Hindlimb muscle (tissue), 1 donor: ENCODE data around the gene EFCAB14. TPM values are rescaled to one million over a fixed set of nuclear protein-coding genes. Genes with fewer than 3 reads are reported as not detected.
"Not testable (repeated sequence)": the region's sequence is repeated elsewhere in the genome, so short reads cannot be mapped to it uniquely, and the experiment has no call there.

Experiments used
- DNase-seq: peaks from one replicate; pipeline ENCODE4 v3.0.0-alpha.2; 2013
- polyA plus RNA-seq: library from polyadenylated mRNA; unstranded; fragments of 120-200 nt; gene quantifications from one replicate; pipeline ENCODE4 v1.2.1, GENCODE V29; 2013; ENCODE audit not compliant: insufficient read length

Gene EFCAB14
- polyA plus RNA-seq, 1 donor: 95.7 TPM

DNA sequence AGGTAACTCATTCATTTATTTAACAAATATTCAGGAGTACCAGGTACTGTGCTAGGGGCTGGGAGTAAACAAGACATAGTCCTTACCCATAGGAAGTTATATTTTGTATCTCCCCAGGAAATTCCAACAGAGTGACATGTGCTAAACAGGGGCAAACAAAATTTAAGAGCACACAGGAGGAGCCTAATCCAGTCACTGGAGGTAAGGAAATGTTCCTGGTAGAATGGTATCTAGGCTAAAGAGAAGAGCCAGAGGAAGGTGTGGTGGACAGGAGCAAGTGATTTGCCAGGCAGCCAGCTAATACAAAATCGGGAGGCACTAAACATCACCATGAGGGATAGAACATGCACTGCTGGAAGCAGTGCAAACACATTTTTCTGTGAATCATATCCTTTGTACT, 36.9 kb downstream of the EFCAB14 start:
- no peak for DNase-seq

DNA sequence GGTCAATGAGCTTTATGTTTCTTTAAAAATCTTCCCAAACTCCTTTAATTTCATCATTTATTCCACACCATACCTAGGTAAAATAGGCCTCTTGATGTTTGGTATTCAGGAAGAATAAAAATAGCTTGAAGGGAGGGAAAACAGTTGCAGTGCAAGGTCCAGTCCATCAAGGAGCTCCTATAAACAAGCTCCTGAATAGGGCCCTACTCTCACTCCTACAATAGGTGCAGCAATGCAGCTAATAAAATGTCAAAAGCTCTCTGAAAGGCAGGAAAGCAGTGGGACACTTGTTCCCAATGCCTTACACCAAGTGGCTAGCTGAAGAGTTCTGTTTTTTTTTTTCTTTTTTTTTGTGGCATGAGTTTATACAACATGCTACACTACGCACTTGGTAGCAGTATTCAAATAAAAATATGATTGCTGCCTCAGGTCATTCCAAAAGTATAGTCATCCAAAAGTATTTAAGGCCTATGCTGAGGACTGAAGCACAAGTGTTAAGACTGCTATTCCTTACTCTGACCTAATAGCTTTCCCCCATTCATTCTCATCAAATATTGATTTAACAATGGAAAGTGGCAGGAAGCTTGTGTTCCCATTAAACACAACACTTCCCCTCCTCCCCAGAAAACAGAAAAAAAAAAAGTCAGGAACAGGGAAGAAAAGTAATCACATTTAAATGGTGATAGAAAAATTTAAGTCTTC, 37.4 kb downstream of the EFCAB14 start:
- DNase-seq: no peak

DNA sequence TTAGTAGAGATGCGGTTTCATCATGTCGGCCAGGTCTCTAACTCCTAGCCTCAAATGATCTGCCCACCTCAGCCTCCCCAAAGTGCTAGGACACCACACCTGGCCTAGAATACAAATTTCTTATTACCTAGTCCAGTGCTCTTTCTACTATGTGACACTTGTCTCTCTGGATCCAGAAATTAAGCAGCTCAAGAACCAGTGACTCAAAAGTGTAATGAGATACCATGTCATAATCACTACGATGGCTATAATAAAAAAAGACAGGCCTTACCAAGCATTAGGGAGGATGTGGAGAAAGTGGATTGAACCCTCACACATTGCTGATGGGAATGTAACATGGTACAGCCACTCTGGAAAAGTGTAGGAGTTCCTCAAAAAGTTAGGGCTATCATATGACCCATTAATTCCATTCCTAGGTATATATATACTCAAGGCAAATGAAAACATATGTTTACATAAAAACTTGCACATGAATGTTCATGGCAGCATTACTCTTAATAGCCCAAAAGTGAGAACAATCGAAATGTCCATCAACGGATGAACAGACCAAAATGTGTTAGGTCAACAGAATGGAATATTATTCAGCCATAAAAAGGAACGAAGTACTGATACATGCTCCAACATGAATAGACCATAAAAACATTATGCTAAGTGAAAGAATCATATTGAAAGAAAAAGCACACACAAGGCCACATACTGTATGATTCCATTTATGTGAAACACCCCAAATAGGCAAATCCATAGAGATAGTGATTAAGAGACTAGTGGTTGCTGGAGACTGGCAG, 38.9 kb downstream of the EFCAB14 start:
- DNase-seq: no peak

DNA sequence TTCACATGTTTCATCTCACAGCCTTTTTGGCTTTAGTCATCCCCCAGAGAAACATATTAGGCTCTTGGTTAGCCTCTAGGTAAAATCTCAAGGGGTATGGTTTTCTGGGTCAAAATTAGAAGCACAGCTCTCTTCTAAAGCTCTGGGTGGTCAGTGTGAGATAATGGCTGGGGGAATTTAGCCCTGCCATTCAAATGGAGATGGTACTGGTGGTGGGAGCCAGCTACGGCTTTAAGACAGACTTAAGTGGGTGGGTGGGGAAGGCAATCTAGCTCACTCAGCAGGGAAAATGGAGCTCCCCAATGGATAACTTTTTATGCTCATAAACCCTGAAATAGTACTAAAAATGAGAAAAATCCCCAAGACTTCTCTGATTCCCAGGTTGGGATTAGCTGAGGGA, 41.6 kb downstream of the EFCAB14 start:
- DNase-seq: no peak

DNA sequence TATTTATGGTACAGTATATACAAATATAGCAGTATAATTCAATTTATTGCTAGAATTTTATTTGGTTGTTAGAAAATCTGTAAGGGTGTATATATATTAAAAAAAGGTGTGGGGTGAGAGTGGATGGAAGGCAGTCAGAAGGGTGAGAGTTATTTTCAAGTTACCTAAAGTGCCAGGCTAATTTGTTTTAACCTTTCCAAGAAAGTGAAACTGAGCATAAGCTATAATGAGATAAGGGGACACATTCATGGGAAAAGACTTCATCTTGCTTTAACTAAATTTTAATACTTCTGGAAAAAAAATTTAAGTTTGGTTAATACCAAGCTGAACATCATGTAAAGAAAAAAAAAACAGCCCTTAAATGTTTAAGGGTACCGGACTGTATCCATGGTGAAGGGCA, 42.4 kb downstream of the EFCAB14 start:
- DNase-seq: no peak

DNA sequence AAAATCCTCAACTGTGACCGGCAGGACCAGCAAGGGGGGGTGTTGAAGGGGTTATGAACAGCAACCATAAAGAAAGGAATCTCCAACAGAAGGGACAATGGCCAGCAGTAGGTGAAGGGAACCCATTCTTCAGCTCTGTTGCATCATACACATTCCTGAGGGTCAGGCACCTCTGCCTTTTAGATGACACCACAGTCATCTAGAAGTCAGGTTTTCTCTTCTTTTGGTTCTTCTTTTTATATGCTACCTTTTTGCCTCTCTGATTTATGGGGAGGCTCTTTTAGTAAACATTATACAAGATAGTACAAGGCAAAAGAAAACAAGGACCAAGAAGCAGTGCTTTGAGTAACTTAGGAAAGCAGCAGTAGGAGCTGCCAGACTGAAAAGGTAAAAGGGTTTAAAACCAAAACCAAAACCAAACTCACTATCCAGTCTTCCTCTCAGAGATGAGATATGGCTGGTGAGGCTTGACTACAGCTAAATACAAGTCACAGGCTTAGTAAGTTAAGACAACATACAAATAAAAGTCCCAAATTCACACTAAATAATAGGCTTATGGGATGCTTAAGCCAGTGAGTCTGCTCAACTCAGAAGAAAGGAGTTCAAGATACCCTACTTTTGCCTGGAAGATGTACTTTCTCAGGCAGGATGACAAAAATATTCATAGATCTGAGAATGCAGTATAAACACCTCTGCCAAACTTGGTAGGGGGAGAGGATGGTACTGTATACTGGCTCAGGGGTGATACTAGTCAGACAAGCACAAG, 43.2 kb downstream of the EFCAB14 start:
- no peak for DNase-seq

DNA sequence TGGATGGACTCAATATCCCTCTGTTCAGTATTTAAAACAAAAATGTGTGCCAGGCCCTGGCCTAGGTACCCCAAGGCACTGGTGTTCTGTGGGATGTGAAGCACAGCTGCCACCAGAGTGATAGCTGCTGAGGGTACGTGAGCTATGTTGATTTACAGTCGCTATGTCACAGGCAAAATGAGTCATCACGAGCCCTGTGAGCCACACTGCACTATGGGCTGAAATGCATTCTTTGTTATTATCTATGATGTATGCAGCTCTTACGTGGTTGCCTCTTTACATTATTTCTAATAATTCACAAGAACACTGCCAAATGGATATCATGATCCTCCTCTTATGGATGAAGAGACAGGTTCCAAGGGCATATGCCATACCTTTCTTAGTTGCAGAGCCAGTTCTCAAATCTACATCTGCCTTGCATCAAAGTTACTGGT, 45.1 kb downstream of the EFCAB14 start:
- DNase-seq: no peak

DNA sequence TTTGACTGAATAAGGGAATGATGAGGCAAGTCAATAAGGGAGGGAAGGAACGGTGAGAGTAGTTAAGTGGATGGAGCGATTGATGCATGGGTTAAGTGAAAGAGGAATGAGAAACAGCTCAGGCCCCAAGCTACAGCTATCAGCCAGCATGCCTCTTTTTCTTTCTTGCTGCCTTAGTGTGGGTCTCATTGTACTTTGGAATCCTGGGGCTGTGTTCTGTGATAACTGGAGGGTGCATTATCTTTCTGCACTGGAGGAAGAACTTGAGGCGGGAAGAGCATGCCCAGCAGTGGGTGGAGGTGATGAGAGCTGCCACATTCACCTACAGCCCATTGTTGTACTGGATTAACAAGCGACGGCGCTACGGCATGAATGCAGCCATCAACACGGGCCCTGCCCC, 46.2 kb downstream of the EFCAB14 start:
- DNase-seq: no peak

DNA sequence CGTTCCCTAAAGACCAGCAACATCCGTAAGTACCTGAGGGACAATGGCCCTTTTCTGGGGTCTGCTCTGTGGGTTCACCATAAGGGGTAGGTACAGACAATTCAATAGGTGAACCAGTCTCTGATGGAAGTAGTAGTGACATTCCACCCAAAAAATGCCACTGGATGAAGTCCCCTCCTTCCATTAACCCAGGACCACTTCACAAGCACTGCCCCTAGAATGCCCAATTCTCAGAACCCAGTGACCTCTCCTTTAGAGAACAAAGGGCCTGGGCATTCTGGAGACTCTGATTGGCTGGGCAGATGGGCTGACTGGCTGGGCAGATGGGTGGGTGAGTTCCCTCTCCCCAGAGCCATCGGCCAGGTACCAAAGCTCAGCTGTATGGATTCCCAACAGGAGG, 47.4 kb downstream of the EFCAB14 start, which contains the start of gene TEX38:
Gene TEX38 (plus strand): TSS at position 301 of the 400 bp plus-strand sequence. CDS start 81 bp downstream, at position 382.
- no peak for DNase-seq

DNA sequence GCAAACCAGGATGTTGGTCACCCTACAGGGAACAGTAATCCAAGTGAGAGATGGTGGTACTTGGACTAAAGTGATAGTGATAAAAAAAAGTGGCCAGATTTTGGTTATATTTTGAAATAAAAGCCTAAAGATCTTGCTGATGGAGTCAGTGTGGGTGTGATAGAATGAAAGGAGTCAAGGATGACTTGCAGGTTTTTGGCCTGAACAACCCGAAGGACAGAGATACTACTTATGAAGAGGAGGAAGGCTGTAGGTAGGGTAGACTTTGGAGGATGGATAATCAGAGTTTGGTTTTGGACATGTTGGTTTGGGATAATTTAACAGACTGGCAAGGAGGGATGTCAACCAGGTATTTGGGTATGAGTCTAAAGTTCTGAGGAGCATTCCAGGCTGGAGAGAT, 48.8 kb downstream of the EFCAB14 start:
- no peak for DNase-seq

DNA sequence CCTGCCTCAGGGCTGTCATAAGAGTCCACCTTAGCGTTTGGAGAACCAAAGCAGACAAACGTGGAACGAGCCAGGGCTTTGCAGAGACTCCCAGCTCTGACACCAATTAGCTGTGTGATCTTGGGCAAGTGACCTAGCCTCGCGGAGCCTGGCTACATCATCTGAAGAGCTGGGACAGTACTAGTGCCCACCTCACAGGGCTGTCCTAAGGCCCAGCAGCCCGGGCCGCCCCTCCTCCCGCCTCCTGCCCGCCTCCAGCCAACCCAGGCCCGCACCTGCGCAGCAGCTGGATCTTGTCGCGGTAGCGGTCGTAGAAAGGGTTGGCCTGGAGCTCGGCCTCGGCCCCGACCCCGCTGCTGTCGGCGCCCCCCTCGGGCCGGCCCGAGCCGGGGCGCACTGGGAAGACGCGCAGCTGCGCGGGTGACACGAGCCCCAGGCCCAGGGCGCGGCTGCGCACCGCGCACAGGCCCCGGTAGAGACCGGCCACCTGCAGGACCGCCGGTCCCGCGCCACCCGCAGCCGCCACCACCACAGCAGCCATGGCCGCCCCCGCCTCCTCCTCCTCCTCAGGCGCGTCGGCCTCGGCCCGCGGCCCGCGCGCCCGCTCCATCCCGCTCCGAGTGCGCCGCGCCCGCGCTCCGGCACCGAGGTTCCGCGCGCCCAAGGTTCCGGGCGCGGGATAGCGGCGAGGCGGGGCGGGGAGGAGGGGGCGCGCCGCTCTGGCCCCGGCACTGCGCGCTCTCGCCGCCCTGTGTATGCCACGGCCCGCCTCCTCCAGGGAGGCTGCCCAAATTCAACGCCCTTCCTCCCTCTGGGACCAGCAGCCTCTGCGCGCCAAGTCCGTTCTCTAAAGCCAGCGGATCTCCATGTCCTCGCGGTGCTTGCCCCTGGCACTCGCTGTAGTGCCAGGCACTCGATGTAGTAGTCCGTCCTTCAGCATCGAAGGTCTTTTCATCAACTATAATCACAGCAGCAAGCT, 50.8 kb downstream of the EFCAB14 start, which contains the start of gene ATPAF1:
Gene ATPAF1 (minus strand): TSS at position 583 of the 979 bp plus-strand sequence. CDS start 42 bp downstream, at position 541.
- peak; percentile 85 for DNase-seq

DNA sequence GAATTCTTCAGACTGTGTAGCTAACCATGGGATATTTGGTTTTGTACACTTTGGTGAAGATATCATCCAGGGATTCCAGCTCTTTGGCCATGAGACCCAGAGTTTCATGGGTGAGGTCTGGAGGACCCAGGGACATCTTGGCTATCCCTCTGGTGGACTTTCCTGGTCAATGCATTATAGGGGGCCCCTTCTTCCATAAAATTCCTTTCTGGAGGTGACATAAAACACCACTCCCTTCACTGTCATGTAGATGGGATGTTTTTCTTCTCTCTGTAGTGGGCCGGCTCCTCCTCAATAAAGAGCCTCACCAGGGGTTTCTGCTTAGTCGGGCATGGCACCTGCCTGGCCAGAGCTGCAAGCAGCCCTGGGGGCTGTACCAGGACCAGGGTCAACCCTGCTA, 52.9 kb downstream of the EFCAB14 start:
- DNase-seq: no peak

DNA sequence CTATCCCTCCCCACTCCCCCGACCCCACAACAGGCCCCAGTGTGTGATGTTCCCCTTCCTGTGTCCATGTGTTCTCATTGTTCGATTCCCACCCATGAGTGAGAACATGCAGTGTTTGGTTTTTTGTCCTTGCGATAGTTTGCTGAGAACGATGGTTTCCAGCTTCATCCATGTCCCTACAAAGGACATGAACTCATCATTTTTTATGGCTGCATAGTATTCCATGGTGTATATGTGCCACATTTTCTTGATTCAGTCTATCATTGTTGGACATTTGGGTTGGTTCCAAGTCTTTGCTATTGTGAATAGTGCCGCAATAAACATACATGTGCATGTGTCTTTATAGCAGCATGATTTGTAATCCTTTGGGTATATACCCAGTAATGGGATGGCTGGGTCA, 56.0 kb downstream of the EFCAB14 start:
- not testable (repeated sequence) for DNase-seq

DNA sequence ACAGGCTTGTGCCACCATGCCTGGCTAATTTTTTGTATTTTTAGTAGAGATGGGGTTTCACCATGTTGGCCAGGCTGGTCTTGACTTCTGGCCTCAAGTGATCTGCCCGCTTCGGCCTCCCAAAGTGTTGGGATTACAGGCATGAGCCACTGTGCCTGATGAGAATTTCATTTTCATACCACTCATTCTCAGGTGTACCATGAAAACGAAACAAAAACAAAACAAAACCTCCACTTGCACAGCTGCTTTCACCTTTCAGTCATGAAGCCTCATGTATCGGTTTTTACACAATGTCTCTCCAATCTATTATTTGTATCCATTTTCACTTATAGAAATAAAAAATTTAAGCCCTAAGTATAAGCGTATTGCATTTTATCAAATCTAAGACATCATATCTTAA, 58.8 kb downstream of the EFCAB14 start:
- DNase-seq: not testable (repeated sequence)

DNA sequence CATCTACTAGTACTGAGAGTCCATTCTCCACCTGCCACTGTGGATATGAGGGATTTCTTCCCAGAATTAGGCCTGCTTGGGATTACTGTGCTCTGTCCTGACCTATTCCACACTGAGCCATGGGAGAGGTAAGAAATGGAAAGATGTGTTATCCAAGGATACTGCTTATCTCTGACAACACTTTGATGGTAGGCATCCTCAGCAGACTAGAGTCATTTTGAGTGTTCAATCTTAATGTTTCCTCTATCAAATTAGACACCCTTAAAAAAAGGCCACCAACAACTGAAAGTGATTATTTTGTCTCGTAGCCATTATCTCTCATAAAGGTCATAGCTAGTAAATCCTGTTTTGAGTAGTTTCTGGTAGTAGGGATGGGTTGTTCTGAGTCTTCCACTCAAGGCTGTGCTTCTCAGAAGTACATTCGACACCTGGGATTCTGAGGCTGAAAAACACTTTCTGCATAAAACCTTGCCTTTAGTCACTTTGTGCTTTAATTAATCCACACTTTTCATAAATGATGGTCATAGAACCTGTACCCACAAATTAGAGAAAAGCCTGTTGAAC, 59.5 kb downstream of the EFCAB14 start:
- DNase-seq: no peak

DNA sequence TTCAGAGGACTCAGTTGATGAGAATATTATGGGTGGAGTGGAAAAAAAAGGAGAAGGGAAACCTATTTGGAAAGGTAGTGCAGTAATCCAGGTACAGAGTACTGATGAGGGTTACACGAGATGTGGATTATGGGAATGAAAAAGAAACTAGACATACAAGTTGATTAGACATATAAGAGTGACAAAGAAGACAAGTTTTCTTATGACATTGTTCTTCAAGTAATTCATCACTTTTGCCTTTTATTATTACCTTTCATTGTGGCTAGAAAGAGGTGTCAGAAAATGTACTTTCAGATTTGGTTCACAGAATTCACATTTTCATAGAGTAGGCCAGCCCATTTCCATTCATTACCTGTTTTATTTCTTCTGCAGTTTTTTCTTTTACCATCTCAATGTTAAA, 61.1 kb downstream of the EFCAB14 start:
- DNase-seq: no peak

DNA sequence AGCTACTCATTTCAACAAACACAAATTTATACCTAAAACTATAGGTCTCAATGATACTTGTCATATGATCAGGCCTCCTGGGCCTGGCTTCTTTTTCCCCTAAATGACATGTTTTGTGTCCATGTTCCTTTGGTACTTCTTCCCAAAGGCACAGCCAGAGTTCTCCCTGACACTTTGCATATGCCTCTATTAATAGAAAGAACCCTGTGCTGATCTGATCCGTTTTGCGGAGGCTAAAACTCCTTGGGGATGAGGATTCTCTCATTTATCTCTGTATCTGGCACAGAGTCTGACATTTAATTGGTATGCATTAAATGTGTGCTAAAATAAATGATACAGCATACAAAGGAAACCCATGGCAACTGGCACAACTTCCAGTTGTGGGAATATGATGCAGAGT, 62.3 kb downstream of the EFCAB14 start:
- no peak for DNase-seq

DNA sequence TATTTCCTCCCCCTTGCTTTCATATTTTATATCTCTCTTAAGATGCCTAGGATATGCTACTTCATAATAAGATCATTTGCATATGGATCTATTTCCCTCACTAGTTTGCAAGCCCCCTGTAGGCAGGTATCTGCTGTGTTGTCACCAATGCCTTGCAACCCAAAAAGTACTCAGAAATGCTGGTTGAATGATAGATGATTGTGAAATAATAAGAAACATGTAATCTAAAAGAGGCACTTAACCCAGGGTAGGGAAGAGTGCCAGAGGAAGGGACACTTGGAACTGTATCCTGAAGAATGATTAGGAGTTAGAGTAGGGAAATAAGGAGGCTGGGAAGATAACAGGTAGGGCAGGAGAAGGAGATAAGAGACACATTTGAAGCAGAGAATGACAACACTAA, 63.1 kb downstream of the EFCAB14 start:
- DNase-seq: no peak

DNA sequence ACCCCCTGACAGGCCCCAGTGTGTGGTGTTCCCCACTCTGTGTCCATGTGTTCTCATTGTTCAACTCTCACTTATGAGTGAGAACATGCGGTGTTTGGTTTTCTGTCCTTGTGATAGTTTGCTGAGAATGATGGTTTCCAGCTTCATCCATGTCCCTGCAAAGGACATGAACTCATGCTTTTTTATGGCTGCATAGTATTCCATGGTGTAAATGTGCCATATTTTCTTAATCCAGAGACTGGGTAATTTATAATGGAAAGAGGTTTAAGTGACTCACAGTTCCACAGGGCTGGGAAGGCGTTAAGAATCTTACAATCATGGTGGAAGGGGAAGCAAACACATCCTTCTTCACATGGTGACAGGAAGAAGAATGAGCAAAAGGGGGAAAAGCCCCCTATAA, 64.2 kb downstream of the EFCAB14 start:
- DNase-seq: not testable (repeated sequence)

DNA sequence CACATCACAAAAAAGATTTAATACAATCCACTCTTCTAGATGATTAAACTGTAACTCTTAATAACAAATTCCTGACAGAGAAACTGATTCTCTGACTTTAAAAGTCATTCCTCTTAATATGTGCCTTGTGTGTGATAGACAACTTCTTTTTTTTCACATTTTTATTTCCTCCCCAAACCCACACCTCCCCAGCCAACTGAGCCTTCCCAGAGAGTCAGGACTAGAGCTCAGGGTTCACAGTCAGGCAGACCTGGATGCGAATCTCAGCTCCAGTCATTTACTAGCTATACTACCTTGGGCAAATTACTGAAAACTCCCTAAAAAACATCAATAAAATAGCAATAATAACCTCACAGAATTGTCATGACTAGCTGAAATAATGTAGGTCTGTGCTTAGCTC, 64.9 kb downstream of the EFCAB14 start:
- DNase-seq: no peak

DNA sequence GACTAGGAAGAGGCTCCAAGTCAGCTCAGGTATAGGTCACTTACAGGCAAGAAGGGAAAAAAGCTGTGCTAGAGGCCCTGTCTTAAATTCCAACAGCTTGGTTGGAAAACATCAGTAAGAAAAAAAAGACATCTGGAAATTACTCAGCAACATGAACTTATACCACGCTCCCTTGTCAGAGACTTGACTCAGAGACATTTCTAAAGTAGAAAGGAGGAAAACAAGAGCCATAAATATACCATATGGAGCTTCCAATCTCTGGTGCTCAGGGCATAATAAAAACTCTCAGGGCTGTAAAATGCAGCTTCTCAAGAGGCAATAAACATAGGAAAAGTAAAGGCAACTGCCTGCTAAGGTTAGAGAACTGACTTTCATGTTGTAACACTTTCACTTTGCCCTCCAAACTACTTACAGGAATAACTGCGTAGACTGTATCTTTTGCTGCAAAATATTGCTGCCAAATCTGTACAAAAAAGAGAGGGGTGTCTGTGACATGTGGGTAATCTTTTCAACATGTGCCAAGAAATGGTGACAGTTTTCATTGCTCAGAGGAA, 65.4 kb downstream of the EFCAB14 start:
- no peak for DNase-seq
